Motor neuron (in vitro differentiated cells): ENCODE measurements around the gene BCL2L12. TPM values are rescaled to one million over a fixed set of nuclear protein-coding genes. Genes with fewer than 3 reads are reported as not detected.

Source experiments
- ATAC-seq, 8 experiments: fragments of 200-7000 bp; cut with Tn5 transposase; replicated peaks in 6 of 8; 2 replicates each; pipeline ENCODE4 v1.8.0; 2021; ENCODE audit warnings: mild to moderate bottlenecking in 8 of 8, moderate library complexity in 8 of 8
- H3K27ac ChIP-seq, 2 donors: fragments of 250-450 bp; sonication (Bioruptor Pico); 2 replicates each; pipeline ENCODE4 v1.9.0; 2021; ENCODE audit warnings: antibody characterized with exemption in 2 of 2, mild to moderate bottlenecking in 2 of 2, moderate library complexity in 1 of 2
- H3K4me1 ChIP-seq, 2 donors: fragments of 250-450 bp; sonication (Bioruptor Pico); replicated peaks in 1 of 2; 2 replicates each; pipeline ENCODE4 v1.6.1; 2021; ENCODE audit warnings: antibody characterized with exemption in 2 of 2, mild to moderate bottlenecking in 2 of 2, moderate library complexity in 1 of 2
- H3K4me3 ChIP-seq, 5 donors: fragments of 250-450 bp; sonication (Bioruptor Pico); 2 replicates each; pipeline ENCODE4 v1.9.0; 2021; ENCODE audit warnings: antibody characterized with exemption in 5 of 5, mild to moderate bottlenecking in 5 of 5, moderate library complexity in 4 of 5
- WGBS, 10 experiments: fragments of 450-650 bp; shearing (Covaris generic); methylation state at CpG; one replicate each; pipeline ENCODE4 v1.0.0; 2022; 5-methylcytosine and 5-hydroxymethylcytosine counted together
- in situ Hi-C, 9 experiments: fragments of 400-800 bp; cut with MboI; loops; one replicate each; pipeline ENCODE4 v1.15.0; 2021; ENCODE audit warnings: low sequenced_read_pairs in 9 of 9, low pct_unique_long_range_greater_than_20kb in 2 of 9; ENCODE audit not compliant: unreplicated experiment in 9 of 9
- total RNA-seq, 8 experiments: library from RNA; unstranded; fragments of 300-600 nt; gene quantifications; 2 replicates each; pipeline versions ENCODE4 v1.2.3 to v1.2.4, GENCODE V29; 2022

Gene BCL2L12
- total RNA-seq, 8 experiments from 2014 or later = 5.3 to 34.6 (median 8.2) TPM

- Histone ChIP-seq H3K4me3 (no peak overlapping the region), H3K4me1 (peaks cover 17 to 21% of the 10 kb centered on the region in 2 donors), H3K27ac (no peak overlapping the region)
- ATAC-seq = no peak
- in situ Hi-C loops = no loop called here
- WGBS, 10 experiments = 60% methylated on average over 1 of the region's 24 CpGs; no CpG with 5 or more reads in 9 of the 10 experiments
These were observed 30.1 kb upstream of the BCL2L12 start for GRCh38 chr19:49635530-49636232.

- 100% methylated on average over 2 of the region's 30 CpGs; no CpG with 5 or more reads in 9 of the 10 experiments for WGBS, 10 experiments
- no peak for ATAC-seq
- Histone ChIP-seq H3K27ac (peak overlapping the region in 1 of 2 donors; percentile 10), H3K4me1 (peaks cover 24 to 26% of the 10 kb centered on the region in 2 donors), H3K4me3 (no peak overlapping the region)
- in situ Hi-C loops = no loop called here
These were observed 29.4 kb upstream of the BCL2L12 start for GRCh38 chr19:49636233-49636932.

DNA sequence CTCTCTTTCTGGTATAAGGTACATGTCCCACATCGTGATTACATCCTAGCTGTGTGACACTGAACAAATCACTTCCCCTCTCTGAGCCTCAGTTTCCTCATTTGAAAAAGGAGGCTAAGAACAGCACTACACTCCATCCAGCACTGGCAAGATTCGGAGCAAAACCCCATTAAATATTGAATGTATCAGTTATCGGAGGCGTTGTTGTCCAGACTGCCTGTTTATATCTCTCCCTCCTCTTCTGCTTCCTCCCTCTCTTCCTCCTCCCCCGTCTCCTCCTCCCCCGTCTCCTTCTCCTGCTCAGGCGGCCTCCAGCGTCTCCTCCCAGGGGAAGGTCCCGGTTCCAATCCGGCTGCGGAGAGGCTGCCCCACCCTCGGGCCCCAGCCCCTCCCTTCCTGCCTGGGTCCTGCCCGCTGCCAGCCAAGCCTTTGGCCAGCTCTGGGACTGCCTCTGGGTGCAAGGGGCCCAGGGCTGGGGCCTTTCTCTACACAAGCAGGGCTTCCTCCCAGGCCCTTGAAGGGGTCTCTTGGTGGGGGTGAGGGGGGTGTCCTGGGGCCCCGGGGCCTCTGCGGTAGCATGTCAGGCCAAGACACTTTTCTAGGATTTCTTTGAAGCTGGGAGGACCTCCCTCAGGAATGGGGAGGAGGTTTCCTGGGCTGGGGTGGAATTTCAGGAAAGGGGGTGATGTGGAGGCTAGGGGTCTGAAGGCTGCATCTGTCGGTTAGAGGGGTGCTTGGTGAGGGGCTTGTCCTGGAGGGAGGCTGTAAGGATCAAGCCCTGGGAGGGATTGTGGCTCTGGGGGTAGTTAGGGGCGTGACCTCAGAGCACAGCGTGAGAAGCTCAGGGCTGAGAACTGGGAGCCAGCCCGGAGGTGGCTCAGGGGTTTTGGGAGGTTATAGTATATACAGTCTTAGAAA lies 27.7 kb upstream of the BCL2L12 start:
- H3K4me1 ChIP-seq = peaks cover 29 to 31% of the 10 kb centered on the region in 2 donors
- 7 to 20% (median 10%) methylated on average over 1 to 6 of the region's 19 CpGs; no CpG with 5 or more reads in 6 of the 10 experiments for WGBS, 10 experiments
- ATAC-seq = peak in 2 of 8 experiments; percentile 4 to 6
- no peak overlapping the region for H3K27ac ChIP-seq
- H3K4me3 ChIP-seq = no peak overlapping the region
- in situ Hi-C loops = no loop called here

DNA sequence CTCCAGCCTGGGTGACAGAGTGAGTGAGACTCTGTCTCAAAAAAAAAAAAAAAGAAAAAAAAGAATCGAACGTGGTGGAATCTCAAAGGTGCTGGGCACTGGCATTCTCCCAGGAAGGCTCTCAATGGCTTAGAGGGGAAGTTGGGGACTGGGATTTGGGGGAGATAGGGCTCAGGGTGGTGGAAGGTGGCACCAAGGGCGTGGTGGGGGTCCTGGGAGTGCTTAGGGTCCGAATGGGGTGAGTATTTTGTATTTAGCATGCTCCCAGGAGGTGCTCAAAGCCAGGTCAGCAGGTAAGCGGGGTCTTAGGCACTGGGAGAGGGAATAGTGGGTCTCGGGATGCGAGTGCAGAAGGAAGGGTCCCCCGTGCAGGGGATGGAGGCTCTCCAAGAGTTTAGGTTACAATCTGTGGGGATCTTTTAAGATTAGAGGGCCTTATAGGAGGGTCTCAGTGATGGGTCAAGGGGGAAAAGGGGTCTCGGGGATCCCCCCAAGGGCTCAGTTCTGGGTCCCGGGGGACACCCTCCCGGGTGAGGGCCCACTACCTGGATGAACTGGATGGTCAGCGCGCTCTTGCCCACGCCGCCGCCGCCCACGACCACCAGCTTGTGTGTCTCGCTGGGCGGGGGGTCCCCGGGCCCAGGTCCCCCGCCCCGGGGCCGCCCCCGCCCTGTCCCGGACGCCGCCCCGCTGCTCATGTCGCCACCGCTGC lies 26.2 kb upstream of the BCL2L12 start:
- Histone ChIP-seq H3K4me1 (peaks cover 33% of the 10 kb centered on the region in 2 donors), H3K27ac (peak overlapping the region in 1 of 2 donors; percentile 48), H3K4me3 (peak overlapping the region; percentile 26 to 41 (median 39))
- no peak for ATAC-seq
- WGBS, 10 experiments = 30% methylated on average over 2 of the region's 31 CpGs; no CpG with 5 or more reads in 9 of the 10 experiments
- in situ Hi-C loops = no loop called here

DNA sequence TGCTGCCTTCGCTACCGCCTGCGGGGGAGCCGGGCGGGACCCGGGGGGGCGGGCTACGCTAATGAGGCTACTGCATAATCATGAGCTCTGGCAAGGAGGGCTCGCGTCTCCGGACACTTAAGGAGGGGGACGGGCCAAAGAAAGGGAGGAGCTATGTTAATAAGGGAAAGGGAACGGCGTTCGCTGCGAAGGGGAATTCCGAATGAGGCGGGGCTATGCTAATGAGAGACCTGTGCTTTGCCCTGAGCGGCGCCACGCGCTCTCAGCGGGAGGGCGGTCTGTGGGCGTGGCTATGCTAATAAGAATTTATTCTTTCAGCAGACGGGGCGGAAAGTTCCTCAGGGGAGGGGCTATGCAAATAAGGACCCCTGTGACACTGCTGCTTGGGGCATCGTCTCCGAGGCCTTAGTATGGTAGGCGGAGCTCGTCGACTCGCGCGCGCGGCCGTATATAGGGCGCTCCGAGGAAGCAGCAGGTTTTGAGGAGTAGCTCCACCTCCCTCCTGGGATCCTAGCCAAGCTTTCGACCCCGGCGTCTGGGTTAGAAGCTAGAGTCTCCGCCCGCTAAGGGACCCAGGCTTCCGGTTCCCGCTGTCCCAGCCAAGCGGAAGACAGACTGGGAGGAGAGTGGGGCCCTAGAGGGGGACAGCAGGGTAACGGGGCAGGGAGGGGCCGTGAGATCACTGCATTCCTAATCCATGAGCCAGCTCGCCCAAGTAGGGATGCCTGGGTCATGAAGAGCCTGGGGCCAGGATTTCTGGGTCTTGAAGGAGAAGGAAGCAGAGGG lies 25.4 kb upstream of the BCL2L12 start, which contains the start of gene RRAS:
TSS of gene RRAS (minus strand) at position 31 of the 786 bp plus-strand sequence. CDS start 45 bp downstream, outside the sequence.
- peak; percentile 54 to 79 (median 76) for ATAC-seq
- peak within 1 kb of the TSS; percentile 27 to 42 (median 39) for H3K4me3 ChIP-seq
- peaks cover 33% of the 10 kb centered on the region in 2 donors for H3K4me1 ChIP-seq
- in situ Hi-C loops = no loop called here
- H3K27ac ChIP-seq = peak within 1 kb of the TSS; percentile 82 to 98
- 0 to 10% (median 0%) methylated on average over 2 to 17 of the region's 51 CpGs; no CpG with 5 or more reads in 5 of the 10 experiments for WGBS, 10 experiments

GRCh38 chr19:49641688-49642491 lies 23.8 kb upstream of the BCL2L12 start, which contains the start of gene SCAF1:
SCAF1 (plus strand) TSS chr19:49642209; CDS start chr19:49645027, 2,818 bp downstream.
- 0 to 1% (median 0%) methylated on average over 3 to 15 of the region's 87 CpGs; no CpG with 5 or more reads in 4 of the 10 experiments for WGBS, 10 experiments
- H3K27ac ChIP-seq = peak within 1 kb of the TSS; percentile 85 to 98
- ATAC-seq = peak; percentile 30 to 64 (median 54)
- in situ Hi-C loops = no loop called here
- peaks cover 19 to 24% of the 10 kb centered on the region in 2 donors for H3K4me1 ChIP-seq
- H3K4me3 ChIP-seq = peak within 1 kb of the TSS; percentile 73 to 95 (median 87)

GRCh38 chr19:49642492-49643035 lies 23.2 kb upstream of the BCL2L12 start:
- 0 to 17% (median 2%) methylated on average over 1 to 3 of the region's 5 CpGs; no CpG with 5 or more reads in 2 of the 10 experiments for WGBS, 10 experiments
- in situ Hi-C loops = no loop called here
- no peak for ATAC-seq
- H3K4me1 ChIP-seq = peaks cover 19 to 22% of the 10 kb centered on the region in 2 donors
- H3K27ac ChIP-seq = peak overlapping the region; percentile 85 to 97
- H3K4me3 ChIP-seq = peak overlapping the region; percentile 73 to 95 (median 87)

- no peak overlapping the region for H3K27ac ChIP-seq
- H3K4me1 ChIP-seq = peaks cover 15 to 17% of the 10 kb centered on the region in 2 donors
- WGBS, 10 experiments = 40 to 100% (median 83%) methylated on average over 1 to 2 of the region's 2 CpGs; no CpG with 5 or more reads in 1 of the 10 experiments
- H3K4me3 ChIP-seq = peak overlapping the region in 1 of 5 donors; percentile 78
- in situ Hi-C loops = no loop called here
- no peak for ATAC-seq
These were observed 22.3 kb upstream of the BCL2L12 start for GRCh38 chr19:49643466-49643865.

- in situ Hi-C loops = no loop called here
- peaks cover 11 to 16% of the 10 kb centered on the region in 2 donors for H3K4me1 ChIP-seq
- 80% methylated on average over 1 of the region's 11 CpGs; no CpG with 5 or more reads in 9 of the 10 experiments for WGBS, 10 experiments
- H3K27ac ChIP-seq = no peak overlapping the region
- no peak overlapping the region for H3K4me3 ChIP-seq
- no peak for ATAC-seq
These were observed 20.1 kb upstream of the BCL2L12 start for GRCh38 chr19:49645592-49645991.

GRCh38 chr19:49645995-49646394 lies 19.7 kb upstream of the BCL2L12 start:
- H3K4me1 ChIP-seq = peaks cover 11 to 13% of the 10 kb centered on the region in 2 donors
- ATAC-seq = no peak
- H3K4me3 ChIP-seq = no peak overlapping the region
- H3K27ac ChIP-seq = no peak overlapping the region
- in situ Hi-C loops = no loop called here
- no CpG with 5 or more reads among the region's 13 CpGs for WGBS, 10 experiments
